ENCODE data around the gene IRS2.
"Not testable (repeated sequence)": the region's sequence is repeated elsewhere in the genome, so short reads cannot be mapped to it uniquely, and the experiment has no call there.

GRCh38 chr13:109732470-109733170 lies 53.8 kb downstream of the IRS2 start:
- not testable (repeated sequence) for TF ChIP-seq CTCF (optimal IDR thresholded peaks at IDR 0.05 in 1 of 3, IDR thresholded peaks at IDR 0.05 in 1 of 3, conservative IDR thresholded peaks at IDR 0.05 in 1 of 3; ENCODE audit: extremely low read depth in 1 of 3, insufficient read depth in 2 of 3, low read length in 3 of 3); EZH2 (IDR thresholded peaks at IDR 0.05; ENCODE audit: low read length)
